ENCODE results near the gene AMMECR1L. TPM values are rescaled to one million over a fixed set of nuclear protein-coding genes. Genes with fewer than 3 reads are reported as not detected.

AMMECR1L gene
- total RNA-seq, 1 experiment from 2014 or later: 31.1 TPM

- no peak overlapping the region for H3K27ac Mint-ChIP-seq (ENCODE audit: low read depth, unreplicated experiment)
- H3K4me3 Mint-ChIP-seq (ENCODE audit: unreplicated experiment): no peak overlapping the region
- BruUV-seq (replicated peaks): no TSS peak
- ChIA-PET CTCF (interaction anchor here (0.7 kb wide), 1 partner anchor 24 kb away, joined by 4 read pairs; no protein-coding TSS in a partner anchor), POLR2A (interaction anchor here (1.7 to 1.9 kb wide), 2 partner anchors 12 to 14 kb away, joined by 5 read pairs; no protein-coding TSS in a partner anchor)
- peaks cover 55% of the 10 kb centered on the region for H3K36me3 Mint-ChIP-seq (ENCODE audit: insufficient read depth, unreplicated experiment)
- no peak for TF ChIP-seq CTCF (IDR thresholded peaks at IDR 0.05; ENCODE audit: unreplicated experiment)
- no peaks in the 10 kb centered on the region for H3K4me1 Mint-ChIP-seq (ENCODE audit: insufficient read depth, unreplicated experiment)
- no peaks in the 10 kb centered on the region for H3K9me3 Mint-ChIP-seq (ENCODE audit: unreplicated experiment)
- DNase-seq (ENCODE audit: unreplicated experiment): no peak
- H3K27me3 Mint-ChIP-seq (ENCODE audit: insufficient read depth, unreplicated experiment): no peaks in the 10 kb centered on the region
- intact Hi-C loops (cut with micrococcal nuclease): no loop called here
These were observed 40.8 kb downstream of the AMMECR1L start for GRCh38 chr2:127844973-127845372.

- intact Hi-C loops (cut with micrococcal nuclease): no loop called here
- no peak overlapping the region for H3K27ac Mint-ChIP-seq (ENCODE audit: low read depth, unreplicated experiment)
- no peaks in the 10 kb centered on the region for H3K27me3 Mint-ChIP-seq (ENCODE audit: insufficient read depth, unreplicated experiment)
- no peak for DNase-seq (ENCODE audit: unreplicated experiment)
- BruUV-seq (replicated peaks): no TSS peak
- ChIA-PET POLR2A (interaction anchor here (1.0 to 1.9 kb wide), 2 partner anchors 13 to 36 kb away, joined by 4 to 5 read pairs; no protein-coding TSS in a partner anchor), CTCF (no interaction called here)
- H3K36me3 Mint-ChIP-seq (ENCODE audit: insufficient read depth, unreplicated experiment): peaks cover 42% of the 10 kb centered on the region
- H3K4me1 Mint-ChIP-seq (ENCODE audit: insufficient read depth, unreplicated experiment): no peaks in the 10 kb centered on the region
- TF ChIP-seq CTCF (IDR thresholded peaks at IDR 0.05; ENCODE audit: unreplicated experiment): no peak
- no peaks in the 10 kb centered on the region for H3K9me3 Mint-ChIP-seq (ENCODE audit: unreplicated experiment)
- no peak overlapping the region for H3K4me3 Mint-ChIP-seq (ENCODE audit: unreplicated experiment)
These were observed 42.1 kb downstream of the AMMECR1L start for GRCh38 chr2:127843677-127844076.

GRCh38 chr2:127841466-127842178, 44.1 kb downstream of the AMMECR1L start:
- no peaks in the 10 kb centered on the region for H3K4me1 Mint-ChIP-seq (ENCODE audit: insufficient read depth, unreplicated experiment)

More at GRCh38 chr2:127841466-127842178, 44.1 kb downstream of the AMMECR1L start:
- no peak for DNase-seq (ENCODE audit: unreplicated experiment)
- intact Hi-C loops (cut with micrococcal nuclease): no loop called here
- ChIA-PET POLR2A (interaction anchor here (0.6 to 1.4 kb wide), 4 partner anchors 10 to 565 kb away, joined by 3 to 7 read pairs (median 4); no protein-coding TSS in a partner anchor), CTCF (interaction anchor here (0.6 to 1.1 kb wide), 2 partner anchors 15 to 33 kb away, joined by 3 read pairs; no protein-coding TSS in a partner anchor)
- Mint-ChIP-seq H3K27ac (ENCODE audit: low read depth, unreplicated experiment) (no peak overlapping the region), H3K9me3 (ENCODE audit: unreplicated experiment) (no peaks in the 10 kb centered on the region), H3K4me3 (ENCODE audit: unreplicated experiment) (no peak overlapping the region), H3K27me3 (ENCODE audit: insufficient read depth, unreplicated experiment) (no peaks in the 10 kb centered on the region), H3K36me3 (ENCODE audit: insufficient read depth, unreplicated experiment) (peaks cover 22% of the 10 kb centered on the region)
- no TSS peak for BruUV-seq (replicated peaks)
- no peak for TF ChIP-seq CTCF (IDR thresholded peaks at IDR 0.05; ENCODE audit: unreplicated experiment)

All from MCF 10A (cell line).